Transverse colon (tissue), 4 donors: ENCODE results near the gene SAT2. TPM values are rescaled to one million over a fixed set of nuclear protein-coding genes. Genes with fewer than 3 reads are reported as not detected.

Source experiments
- DNase-seq: peaks from one replicate; pipeline ENCODE4 v3.0.0-alpha.2; 2019
- H3K27ac ChIP-seq, 4 donors: fragments of 200-600 bp; sonication (generic); 2 replicates each; pipeline ENCODE4 v1.5.1; 2016 to 2018; ENCODE audit warnings: inconsistent platforms in 4 of 4
- H3K27me3 ChIP-seq: fragments of 200-600 bp; sonication (generic); 2 replicates; pipeline ENCODE4 v1.5.1; 2017; ENCODE audit warnings: inconsistent platforms
- H3K36me3 ChIP-seq, 4 donors: fragments of 200-600 bp; sonication (generic); 2 replicates each; pipeline ENCODE4 v1.5.1; 2017 to 2019; ENCODE audit warnings: inconsistent platforms in 4 of 4
- H3K4me1 ChIP-seq, 4 donors: fragments of 200-600 bp; sonication (generic); 2 replicates each; pipeline ENCODE4 v1.5.1; 2017 to 2020; ENCODE audit warnings: inconsistent platforms in 4 of 4
- H3K4me3 ChIP-seq, 4 donors: fragments of 200-600 bp; sonication (generic); 1 replicate in 1 of 4; 2 replicates in 3 of 4; pipeline versions ENCODE4 v1.5.1 to v1.6.1; 2017 to 2019; ENCODE audit warnings: inconsistent platforms in 4 of 4
- H3K9me3 ChIP-seq, 2 donors: fragments of 200-600 bp; sonication (generic); 2 replicates each; pipeline ENCODE4 v1.5.1; 2017 to 2019; ENCODE audit warnings: inconsistent platforms in 2 of 2
- CTCF ChIP-seq, 5 experiments: fragments of 200-600 bp in 3 of 5; fragments of 450-650 bp in 2 of 5; sonication (generic) in 3 of 5; IDR thresholded peaks; 1 replicate in 2 of 5; 2 replicates in 3 of 5; pipeline ENCODE4 v1.5.1; 2016 to 2017; ENCODE audit warnings: antibody characterized with exemption in 5 of 5, inconsistent platforms in 3 of 5, mild to moderate bottlenecking in 2 of 5, moderate library complexity in 1 of 5
- EP300 ChIP-seq: sonication (generic); formaldehyde crosslinking; IDR thresholded peaks from one replicate; pipeline ENCODE4 v1.6.1; 2017; ENCODE audit warnings: antibody characterized with exemption, low read depth
- POLR2A ChIP-seq: fragments of 450-650 bp; IDR thresholded peaks from one replicate; pipeline ENCODE4 v1.6.1; 2016; ENCODE audit warnings: antibody characterized with exemption, mild to moderate bottlenecking, moderate library complexity
- POLR2AphosphoS5 ChIP-seq, 3 donors: sonication (generic); formaldehyde crosslinking; IDR thresholded peaks; one replicate each; pipeline ENCODE4 v1.6.1; 2016; ENCODE audit warnings: antibody characterized with exemption in 3 of 3
- WGBS, 2 donors: methylation state at CpG; one replicate each; pipeline ENCODE4 v1.1.5; 2018; ENCODE audit warnings: low coverage in 1 of 2; 5-methylcytosine and 5-hydroxymethylcytosine counted together
- in situ Hi-C, 4 donors: fragments of 200-750 bp; cut with MboI; loops; one replicate each; pipeline versions ENCODE4 v1.15.0 to v1.15.1; 2017; ENCODE audit warnings: low sequenced_read_pairs in 3 of 4, low pct_ligation_motif_present in 1 of 4, low pct_unique_long_range_greater_than_20kb in 1 of 4
- intact Hi-C: fragments of 100-400 bp; cut with DNase I; formaldehyde crosslinking; loops from one replicate; pipeline ENCODE4 v1.15.1; 2023; ENCODE audit warnings: low total_unique reads
- total RNA-seq, 4 donors: library from RNA; depleted of rRNA; stranded (reverse); fragments of >200 nt; gene quantifications; one replicate each; pipeline ENCODE4 v1.1.0, GENCODE V29; 2016

SAT2 gene
- total RNA-seq, 4 donors from 2014 or later: 21.7 to 106 (median 67.7) TPM

DNA sequence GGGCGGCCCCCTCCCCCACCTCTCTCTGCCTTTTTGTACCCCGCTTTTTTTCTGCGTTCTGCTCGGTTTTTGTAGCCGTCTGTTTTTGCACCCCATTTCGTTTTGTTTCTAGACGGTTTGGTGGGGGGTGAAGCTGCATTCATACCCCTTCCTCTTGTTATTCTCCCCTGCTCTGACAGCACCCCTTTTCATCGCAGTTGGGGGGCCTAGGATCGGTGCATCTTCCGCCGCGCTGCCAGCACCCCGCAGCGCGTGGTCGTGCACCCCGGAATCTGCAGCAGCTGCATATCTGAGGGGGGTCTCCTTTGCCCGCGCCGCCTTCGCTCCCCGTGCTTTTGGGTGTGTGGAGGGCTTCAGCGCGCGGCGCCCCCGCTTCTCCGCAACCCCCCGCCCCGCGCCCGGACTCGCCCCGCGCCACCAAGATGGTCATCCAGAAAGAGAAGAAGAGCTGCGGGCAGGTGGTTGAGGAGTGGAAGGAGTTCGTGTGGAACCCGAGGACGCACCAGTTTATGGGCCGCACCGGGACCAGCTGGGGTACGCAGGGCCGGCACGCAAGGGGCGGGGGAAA lies 23.6 kb upstream of the SAT2 start:
- peaks cover 4 to 23% (median 19%) of the 10 kb centered on the region in 4 donors for H3K4me1 ChIP-seq
- H3K27me3 ChIP-seq: peaks cover 51% of the 10 kb centered on the region
- no peaks in the 10 kb centered on the region for H3K9me3 ChIP-seq
- no peak for TF ChIP-seq CTCF (IDR thresholded peaks at IDR 0.05)
- no peaks in the 10 kb centered on the region for H3K36me3 ChIP-seq
- peak overlapping the region; percentile 5 to 64 (median 48) for H3K27ac ChIP-seq
- H3K4me3 ChIP-seq: peak overlapping the region; percentile 18 to 68 (median 38)
- intact Hi-C loops (no loop called here), in situ Hi-C loops (no loop called here)
- no peak for DNase-seq
- WGBS, 2 donors: 0 to 3% methylated on average over 5 to 44 of the region's 45 CpGs

- TF ChIP-seq CTCF (IDR thresholded peaks at IDR 0.05) (no peak), POLR2AphosphoS5 (IDR thresholded peaks at IDR 0.05) (no peak), POLR2A (no peak), EP300 (no peak)
- DNase-seq: peak; percentile 75
- WGBS, 2 donors: 0 to 1% methylated on average over 3 to 33 of the region's 34 CpGs
Measured at GRCh38 chr17:7650509-7651096, 23.0 kb upstream of the SAT2 start, which contains the start of gene ATP1B2. TSS of gene ATP1B2 (plus strand) at chr17:7650926. CDS start at chr17:7651519, 593 bp downstream.

GRCh38 chr17:7647018-7647417 lies 19.4 kb upstream of the SAT2 start:
- TF ChIP-seq EP300 (no peak), POLR2AphosphoS5 (IDR thresholded peaks at IDR 0.05) (no peak)

More at GRCh38 chr17:7650509-7651096, 23.0 kb upstream of the SAT2 start, which contains the start of gene ATP1B2:
- no peaks in the 10 kb centered on the region for H3K36me3 ChIP-seq
- H3K27me3 ChIP-seq: peaks cover 51% of the 10 kb centered on the region
- no peaks in the 10 kb centered on the region for H3K9me3 ChIP-seq
- H3K4me1 ChIP-seq: peaks cover 4 to 23% (median 19%) of the 10 kb centered on the region in 4 donors
- H3K27ac ChIP-seq: peak within 1 kb of the TSS; percentile 5 to 64 (median 48)
- intact Hi-C loops: no loop called here
- in situ Hi-C loops: no loop called here
- H3K4me3 ChIP-seq: peak within 1 kb of the TSS; percentile 18 to 68 (median 38)

GRCh38 chr17:7646457-7646856 lies 18.8 kb upstream of the SAT2 start:
- Histone ChIP-seq H3K36me3 (no peaks in the 10 kb centered on the region), H3K4me3 (no peak overlapping the region), H3K27me3 (peaks cover 35% of the 10 kb centered on the region), H3K27ac (no peak overlapping the region), H3K9me3 (no peaks in the 10 kb centered on the region), H3K4me1 (peaks cover 2 to 16% (median 15%) of the 10 kb centered on the region in 4 donors)
- DNase-seq: no peak
- 87% methylated on average over 8 of the region's 9 CpGs; no CpG with 5 or more reads in 1 of the 2 donors for WGBS, 2 donors
- TF ChIP-seq EP300 (no peak), POLR2AphosphoS5 (IDR thresholded peaks at IDR 0.05) (no peak), CTCF (IDR thresholded peaks at IDR 0.05) (no peak), POLR2A (no peak)
- in situ Hi-C loops: no loop called here
- intact Hi-C loops: no loop called here

More at GRCh38 chr17:7647018-7647417, 19.4 kb upstream of the SAT2 start:
- Histone ChIP-seq H3K36me3 (no peaks in the 10 kb centered on the region), H3K27me3 (peaks cover 40% of the 10 kb centered on the region), H3K9me3 (no peaks in the 10 kb centered on the region), H3K4me3 (no peak overlapping the region), H3K4me1 (peaks cover 4 to 21% (median 19%) of the 10 kb centered on the region in 4 donors), H3K27ac (no peak overlapping the region)
- intact Hi-C loops: no loop called here
- DNase-seq: no peak
- in situ Hi-C loops: no loop called here
- WGBS, 2 donors: 72 to 87% methylated on average over 3 to 4 of the region's 4 CpGs
